Body of pancreas (tissue), 4 donors: ENCODE results near the gene ARID3A. TPM values are rescaled to one million over a fixed set of nuclear protein-coding genes. Genes with fewer than 3 reads are reported as not detected.

Source experiments
- ATAC-seq: fragments of 150-250 bp; one replicate; pipeline ENCODE4 v1.9.1; 2016
- DNase-seq, 4 donors: peaks; one replicate each; pipeline ENCODE4 v3.0.0-alpha.2; 2019
- H3K27ac ChIP-seq, 4 donors: fragments of 200-600 bp; sonication (generic); 1 replicate in 3 of 4; 2 replicates in 1 of 4; pipeline versions ENCODE4 v1.5.1 to v1.6.1; 2016 to 2019; ENCODE audit warnings: mild to moderate bottlenecking in 1 of 4, mixed read lengths in 1 of 4, moderate library complexity in 1 of 4
- H3K27me3 ChIP-seq, 2 donors: fragments of 200-600 bp; sonication (generic); one replicate each; pipeline ENCODE4 v1.6.0; 2016; ENCODE audit warnings: mild to moderate bottlenecking in 1 of 2
- H3K36me3 ChIP-seq, 2 donors: fragments of 200-600 bp; sonication (generic); replicated peaks in 1 of 2; 2 replicates each; pipeline ENCODE4 v1.5.1; 2016; ENCODE audit warnings: low read depth in 2 of 2; ENCODE audit not compliant: insufficient read depth in 1 of 2
- H3K4me1 ChIP-seq: fragments of 200-600 bp; sonication (generic); one replicate; pipeline ENCODE4 v1.6.0; 2016
- H3K4me3 ChIP-seq, 2 donors: fragments of 200-600 bp; sonication (generic); 1 replicate in 1 of 2; 2 replicates in 1 of 2; pipeline ENCODE4 v1.5.1; 2016 to 2019
- H3K9me3 ChIP-seq, 3 donors: fragments of 200-600 bp; sonication (generic); 1 replicate in 2 of 3; 2 replicates in 1 of 3; pipeline ENCODE4 v1.5.1; 2016
- POLR2A ChIP-seq, 3 donors: fragments of 450-650 bp; IDR thresholded peaks; one replicate each; pipeline ENCODE4 v1.6.1; 2016; ENCODE audit warnings: antibody characterized with exemption in 3 of 3, mild to moderate bottlenecking in 2 of 3
- WGBS, 2 donors: methylation state at CpG; one replicate each; pipeline ENCODE4 v1.1.5; 2017; 5-methylcytosine and 5-hydroxymethylcytosine counted together
- intact Hi-C: fragments of 100-400 bp; cut with DNase I; formaldehyde crosslinking; loops from one replicate; pipeline ENCODE4 v1.15.1; 2023
- total RNA-seq, 2 donors: library from RNA; depleted of rRNA; stranded (reverse); fragments of >200 nt; gene quantifications; one replicate each; pipeline ENCODE4 v1.1.0, GENCODE V29; 2016
- TF ChIP-seq, protein P1 (sequence below), 7 experiments: fragments of 450-650 bp in 4 of 7; fragments of 200-600 bp in 3 of 7; sonication (generic) in 3 of 7; IDR thresholded peaks; one replicate each; pipeline ENCODE4 v1.5.1; 2016 to 2019; ENCODE audit warnings: antibody characterized with exemption in 7 of 7

ARID3A gene
- total RNA-seq, 2 donors from 2014 or later, result 3.1 to 5.9 TPM

DNA sequence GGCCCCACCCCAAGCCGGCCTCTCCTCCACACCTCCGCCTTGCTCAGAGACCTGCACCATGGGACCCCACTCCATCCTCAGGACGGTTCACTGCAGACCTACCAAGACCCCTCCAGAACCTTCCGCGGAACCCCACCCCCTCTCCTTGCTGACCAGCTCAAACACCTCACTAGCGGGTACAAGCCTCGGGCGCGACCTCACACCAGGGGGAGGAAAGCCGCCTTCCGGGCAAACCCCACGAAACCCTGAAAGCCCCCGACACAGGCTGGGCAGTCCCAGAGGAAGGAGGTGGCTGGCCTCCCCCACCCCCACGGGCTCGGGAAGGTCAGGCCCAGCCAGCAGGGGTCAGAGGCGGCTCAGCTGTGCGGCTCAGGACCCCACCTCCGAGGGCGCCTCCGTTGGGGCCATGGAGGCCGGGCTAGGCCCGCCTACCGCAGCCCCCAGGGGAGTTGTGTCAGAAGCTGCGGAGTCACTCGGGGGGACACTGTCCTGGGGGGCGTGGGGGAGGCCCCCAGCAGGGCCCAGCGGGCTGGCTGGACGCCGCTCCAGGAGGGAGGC is 84.2 kb downstream of the ARID3A start:
- TF ChIP-seq POLR2A (IDR thresholded peaks at IDR 0.05), result no peak
- TF ChIP-seq, protein P1, sequence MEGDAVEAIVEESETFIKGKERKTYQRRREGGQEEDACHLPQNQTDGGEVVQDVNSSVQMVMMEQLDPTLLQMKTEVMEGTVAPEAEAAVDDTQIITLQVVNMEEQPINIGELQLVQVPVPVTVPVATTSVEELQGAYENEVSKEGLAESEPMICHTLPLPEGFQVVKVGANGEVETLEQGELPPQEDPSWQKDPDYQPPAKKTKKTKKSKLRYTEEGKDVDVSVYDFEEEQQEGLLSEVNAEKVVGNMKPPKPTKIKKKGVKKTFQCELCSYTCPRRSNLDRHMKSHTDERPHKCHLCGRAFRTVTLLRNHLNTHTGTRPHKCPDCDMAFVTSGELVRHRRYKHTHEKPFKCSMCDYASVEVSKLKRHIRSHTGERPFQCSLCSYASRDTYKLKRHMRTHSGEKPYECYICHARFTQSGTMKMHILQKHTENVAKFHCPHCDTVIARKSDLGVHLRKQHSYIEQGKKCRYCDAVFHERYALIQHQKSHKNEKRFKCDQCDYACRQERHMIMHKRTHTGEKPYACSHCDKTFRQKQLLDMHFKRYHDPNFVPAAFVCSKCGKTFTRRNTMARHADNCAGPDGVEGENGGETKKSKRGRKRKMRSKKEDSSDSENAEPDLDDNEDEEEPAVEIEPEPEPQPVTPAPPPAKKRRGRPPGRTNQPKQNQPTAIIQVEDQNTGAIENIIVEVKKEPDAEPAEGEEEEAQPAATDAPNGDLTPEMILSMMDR (IDR thresholded peaks at IDR 0.05), result no peak
- Histone ChIP-seq H3K27me3 (no peaks in the 10 kb centered on the region), H3K4me1 (peaks cover 2% of the 10 kb centered on the region), H3K9me3 (no peaks in the 10 kb centered on the region), H3K4me3 (no peak overlapping the region), H3K27ac (no peak overlapping the region), H3K36me3 (peaks cover 5 to 22% of the 10 kb centered on the region in 2 donors)
- ATAC-seq (no peak), DNase-seq (no peak)
- intact Hi-C loops, result no loop called here
- WGBS, 2 donors, result 86 to 96% methylated on average over 4 to 11 of the region's 29 CpGs

DNA sequence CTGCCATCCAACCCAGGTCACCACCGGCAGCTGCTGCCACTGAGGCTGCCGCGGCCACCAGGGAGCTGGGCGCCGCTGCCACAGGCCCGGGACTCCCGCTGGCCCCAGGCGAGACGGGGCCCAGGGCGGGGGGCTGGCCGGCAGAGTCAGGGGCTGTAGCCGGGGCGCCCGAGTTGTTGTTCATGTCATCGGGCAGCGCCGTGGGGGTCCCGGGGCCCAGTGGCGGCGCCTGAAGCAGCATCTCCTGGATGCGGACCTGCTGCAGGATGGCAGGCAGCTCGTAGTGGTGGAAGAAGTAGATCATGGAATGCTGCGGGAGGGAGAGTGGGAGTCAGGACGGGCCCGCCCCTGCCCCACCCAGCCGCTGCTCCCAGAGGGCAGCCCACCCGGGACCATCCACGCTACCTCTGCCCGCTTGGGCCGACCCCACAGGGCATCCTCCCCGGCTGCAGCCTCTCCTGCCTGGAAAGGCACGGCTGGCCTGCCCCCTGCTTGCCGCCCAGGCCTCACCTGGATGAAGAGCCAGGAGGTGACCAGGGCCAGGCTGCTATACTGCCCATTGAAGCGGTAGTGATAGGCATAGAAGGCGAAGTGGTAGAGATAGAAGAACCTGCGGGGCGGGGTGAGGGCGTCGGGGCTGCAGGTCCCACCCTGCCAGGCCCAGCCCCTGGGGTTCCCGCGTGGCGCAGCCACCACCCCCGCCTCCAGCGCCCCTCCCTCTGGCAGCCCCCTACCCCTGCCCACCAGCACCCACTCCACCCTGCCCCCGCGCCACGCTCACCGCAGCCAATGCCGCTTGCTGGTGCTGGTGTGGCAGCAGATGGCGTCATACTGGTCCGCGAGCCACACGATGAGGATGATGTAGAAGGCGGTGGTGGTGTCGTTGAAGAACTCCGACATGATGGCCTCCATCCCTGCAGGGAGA is 85.0 kb downstream of the ARID3A start:
- H3K36me3 ChIP-seq, result peaks cover 5 to 22% of the 10 kb centered on the region in 2 donors
- no peak overlapping the region for H3K4me3 ChIP-seq
- peaks cover 10% of the 10 kb centered on the region for H3K4me1 ChIP-seq
- intact Hi-C loops, result no loop called here
- no peak for ATAC-seq
- TF ChIP-seq, protein P1 (IDR thresholded peaks at IDR 0.05), result no peak
- TF ChIP-seq POLR2A (IDR thresholded peaks at IDR 0.05), result no peak
- H3K9me3 ChIP-seq, result no peaks in the 10 kb centered on the region
- no peak overlapping the region for H3K27ac ChIP-seq
- DNase-seq, result no peak
- no peaks in the 10 kb centered on the region for H3K27me3 ChIP-seq
- WGBS, 2 donors, result 91 to 94% methylated on average over 38 to 46 of the region's 56 CpGs

DNA sequence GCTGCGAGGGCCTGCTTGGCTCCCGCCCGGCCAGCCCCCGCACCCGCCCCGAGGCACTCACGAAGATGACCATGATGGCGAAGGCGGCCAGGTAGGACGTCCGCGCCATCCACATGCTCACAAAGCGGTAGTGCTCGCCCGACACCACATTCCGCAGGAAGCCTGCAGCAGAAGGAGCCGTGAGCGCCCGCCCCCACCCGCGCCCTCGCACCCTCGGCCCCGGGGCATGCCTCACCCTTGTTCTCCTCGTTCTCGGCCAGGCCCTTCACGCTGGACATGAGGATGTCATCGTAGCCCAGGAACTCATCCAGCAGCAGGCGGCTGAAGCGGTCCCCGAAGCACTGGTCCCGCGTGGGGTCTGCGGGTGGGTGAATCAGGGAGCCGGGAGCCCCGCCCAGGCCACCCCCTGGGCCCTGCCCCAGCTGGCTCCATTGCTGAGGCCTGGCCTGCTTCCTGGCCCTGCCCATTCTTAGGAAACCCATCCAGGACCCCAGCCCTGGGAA is 86.0 kb downstream of the ARID3A start:
- intact Hi-C loops, result no loop called here
- Histone ChIP-seq H3K27ac (no peak overlapping the region), H3K36me3 (peaks cover 5 to 22% of the 10 kb centered on the region in 2 donors), H3K4me1 (peaks cover 20% of the 10 kb centered on the region), H3K4me3 (no peak overlapping the region), H3K27me3 (no peaks in the 10 kb centered on the region), H3K9me3 (no peaks in the 10 kb centered on the region)
- TF ChIP-seq, protein P1 (IDR thresholded peaks at IDR 0.05), result no peak
- no peak for TF ChIP-seq POLR2A (IDR thresholded peaks at IDR 0.05)
- 0 to 96% methylated on average over 1 to 34 of the region's 36 CpGs for WGBS, 2 donors
- no peak for DNase-seq
- no peak for ATAC-seq

DNA sequence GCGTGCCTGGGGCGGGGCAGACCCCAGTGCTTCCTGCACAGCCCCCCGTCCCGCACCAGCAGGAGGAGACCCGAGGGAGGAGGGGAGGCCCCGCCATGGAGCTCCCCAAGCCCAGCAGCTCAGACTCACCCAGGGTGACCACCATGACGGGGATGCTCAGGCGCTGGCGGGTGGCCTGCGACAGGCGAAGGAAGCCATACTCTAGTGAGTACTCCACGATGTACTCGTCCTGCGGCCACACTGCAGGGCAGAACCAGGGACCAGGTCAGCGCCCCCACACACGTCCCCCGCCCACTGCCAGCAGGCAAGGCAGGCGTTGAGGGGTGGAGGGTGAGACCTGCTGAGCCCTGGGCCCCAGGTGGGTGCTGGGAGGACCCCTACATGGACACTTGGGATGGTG is 86.5 kb downstream of the ARID3A start:
- Histone ChIP-seq H3K9me3 (no peaks in the 10 kb centered on the region), H3K27me3 (no peaks in the 10 kb centered on the region), H3K27ac (no peak overlapping the region), H3K36me3 (peaks cover 5 to 22% of the 10 kb centered on the region in 2 donors), H3K4me3 (no peak overlapping the region), H3K4me1 (peaks cover 25% of the 10 kb centered on the region)
- intact Hi-C loops, result no loop called here
- DNase-seq, result no peak
- TF ChIP-seq, protein P1 (IDR thresholded peaks at IDR 0.05), result no peak
- no peak for TF ChIP-seq POLR2A (IDR thresholded peaks at IDR 0.05)
- WGBS, 2 donors, result 93 to 94% methylated on average over 5 to 11 of the region's 18 CpGs
- no peak for ATAC-seq
